CD4-positive, alpha-beta T cell treated with Interleukin-12 subunit alpha and Interleukin-12 subunit beta, for 1 hour (primary cell): ENCODE measurements around the gene MYH15.

Source experiments
- DNase-seq: peaks from one replicate; pipeline ENCODE4 v3.0.0-alpha.2; 2020

Gene MYH15

GRCh38 chr3:108468577-108468976 is 41.8 kb downstream of the MYH15 start:
- DNase-seq: no peak

- DNase-seq: no peak
Measured at GRCh38 chr3:108462899-108463298, 47.5 kb downstream of the MYH15 start.

GRCh38 chr3:108461661-108462111 is 48.7 kb downstream of the MYH15 start:
- DNase-seq: no peak

DNA sequence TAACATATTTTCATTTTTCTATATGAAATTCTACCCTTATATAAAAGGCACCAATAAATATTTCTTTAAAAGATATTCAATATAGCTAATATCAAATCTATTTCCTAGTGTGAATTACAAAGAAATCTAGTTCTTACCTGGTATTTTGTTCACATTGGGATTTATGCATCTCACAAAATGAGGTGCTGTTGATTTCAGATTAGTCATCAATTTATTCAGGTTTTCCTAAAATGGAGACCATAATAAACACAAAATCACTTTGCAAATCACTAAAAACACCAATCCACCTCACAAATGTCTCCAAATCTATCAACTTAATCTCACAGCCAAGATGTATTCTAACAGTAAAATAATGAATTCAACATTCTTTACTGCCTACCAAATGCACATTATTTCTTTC is 51.2 kb downstream of the MYH15 start:
- DNase-seq: no peak

GRCh38 chr3:108455212-108455705 is 55.1 kb downstream of the MYH15 start:
- no peak for DNase-seq

GRCh38 chr3:108453565-108453964 is 56.8 kb downstream of the MYH15 start:
- no peak for DNase-seq

- no peak for DNase-seq
Measured at GRCh38 chr3:108450444-108450843, 60.0 kb downstream of the MYH15 start.

GRCh38 chr3:108448593-108448992 is 61.8 kb downstream of the MYH15 start:
- DNase-seq: no peak

GRCh38 chr3:108447096-108447847 is 63.1 kb downstream of the MYH15 start:
- no peak for DNase-seq

DNA sequence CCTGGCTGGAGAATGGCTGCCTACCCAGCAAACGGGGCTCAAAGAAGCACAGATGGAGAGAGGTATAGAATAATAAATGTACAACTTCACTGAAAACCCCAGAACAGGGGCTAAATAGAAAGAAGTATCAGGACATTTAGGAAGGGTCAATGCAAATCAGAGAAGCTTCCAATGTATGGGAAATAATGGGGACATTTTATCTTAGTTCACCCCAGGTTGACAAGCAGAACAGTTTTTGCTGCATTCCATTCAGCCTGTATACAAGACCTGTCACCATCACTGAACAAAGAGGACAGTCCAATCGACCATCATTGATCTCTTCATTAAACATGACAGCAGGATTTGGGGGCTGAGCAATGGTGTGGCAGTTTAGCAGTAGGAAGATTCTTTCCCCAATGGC is 68.1 kb downstream of the MYH15 start:
- DNase-seq: no peak

GRCh38 chr3:108441518-108441917 is 68.9 kb downstream of the MYH15 start:
- no peak for DNase-seq

DNA sequence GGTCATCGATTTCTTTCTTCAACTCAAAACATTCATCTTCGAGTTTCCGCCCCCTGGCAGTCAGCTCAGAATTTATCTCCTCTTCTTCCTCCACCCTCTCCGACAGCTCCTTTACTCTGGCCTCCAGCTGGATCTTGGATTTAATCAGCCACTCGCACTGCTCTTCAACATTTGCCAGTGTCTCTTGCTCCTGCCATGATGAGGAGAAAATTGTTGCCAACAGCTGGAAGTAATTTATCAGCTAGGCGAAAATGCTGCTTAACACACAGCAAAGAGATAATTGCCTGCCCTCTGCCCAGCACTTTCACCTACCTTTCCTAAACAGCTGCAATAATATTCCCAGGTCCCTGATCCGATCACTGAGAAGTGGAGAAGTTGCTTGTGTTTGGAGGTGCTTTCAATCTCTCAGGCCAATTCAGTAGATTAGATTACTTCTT is 69.3 kb downstream of the MYH15 start:
- no peak for DNase-seq

- DNase-seq: no peak
Measured at GRCh38 chr3:108438542-108438941, 71.9 kb downstream of the MYH15 start.

DNA sequence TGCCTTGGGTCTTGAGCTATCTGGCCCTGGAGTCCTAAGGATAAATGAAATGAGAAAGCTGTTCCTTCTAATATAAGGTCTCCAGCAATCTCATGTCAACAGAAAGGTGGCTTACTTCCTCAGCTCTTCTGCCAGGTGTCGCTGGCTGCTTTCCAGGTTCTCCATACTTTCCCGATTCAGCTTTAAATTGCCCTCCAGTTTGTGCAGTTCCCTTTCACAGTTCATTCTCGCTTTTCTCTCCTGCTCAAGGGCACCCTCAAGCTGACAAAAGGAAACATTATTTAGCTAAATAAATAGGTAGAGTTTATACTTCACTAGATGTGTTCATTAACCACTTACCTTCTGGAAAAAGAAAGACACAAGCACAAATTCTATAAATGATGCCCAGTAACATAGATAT is 73.0 kb downstream of the MYH15 start:
- no peak for DNase-seq

GRCh38 chr3:108433928-108434327 is 76.5 kb downstream of the MYH15 start:
- DNase-seq: no peak

DNA sequence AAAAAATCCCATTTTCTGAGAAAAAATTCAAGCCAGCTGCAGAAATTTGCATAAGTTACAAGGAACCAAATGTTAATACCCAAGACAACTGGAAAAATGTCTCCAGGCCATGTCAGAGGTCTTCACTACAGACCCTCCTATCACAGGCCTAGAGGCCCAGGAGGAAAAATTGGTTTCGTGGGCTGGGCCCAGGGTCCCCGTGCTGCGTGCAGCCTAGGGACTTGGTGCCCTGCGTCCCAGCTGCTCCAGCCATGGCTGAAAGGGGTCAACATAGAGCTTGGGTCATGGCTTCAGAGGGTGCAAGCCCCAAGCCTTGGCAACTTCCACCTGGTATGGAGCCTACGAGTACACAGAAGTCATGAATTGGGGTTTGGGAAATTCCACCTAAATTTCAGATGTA is 78.0 kb downstream of the MYH15 start:
- no peak for DNase-seq

DNA sequence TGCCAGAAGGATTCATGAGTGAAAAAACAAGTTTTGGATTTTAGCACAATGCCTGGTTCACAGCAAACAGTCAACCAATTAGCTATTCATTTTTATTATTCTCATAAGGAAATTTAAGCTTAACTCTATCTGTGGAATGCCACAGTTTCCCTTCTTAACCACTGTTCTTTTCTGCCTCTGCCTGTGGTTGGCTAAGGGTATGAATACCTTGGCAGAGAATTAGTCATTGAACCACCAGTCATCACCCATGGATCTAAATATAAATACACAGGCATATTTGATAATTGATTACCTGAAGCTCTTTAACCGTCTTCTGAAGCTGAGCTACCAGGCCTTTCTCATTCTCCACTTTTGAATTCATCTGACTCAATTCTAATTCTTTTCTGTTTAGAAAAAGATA is 79.9 kb downstream of the MYH15 start:
- no peak for DNase-seq

DNA sequence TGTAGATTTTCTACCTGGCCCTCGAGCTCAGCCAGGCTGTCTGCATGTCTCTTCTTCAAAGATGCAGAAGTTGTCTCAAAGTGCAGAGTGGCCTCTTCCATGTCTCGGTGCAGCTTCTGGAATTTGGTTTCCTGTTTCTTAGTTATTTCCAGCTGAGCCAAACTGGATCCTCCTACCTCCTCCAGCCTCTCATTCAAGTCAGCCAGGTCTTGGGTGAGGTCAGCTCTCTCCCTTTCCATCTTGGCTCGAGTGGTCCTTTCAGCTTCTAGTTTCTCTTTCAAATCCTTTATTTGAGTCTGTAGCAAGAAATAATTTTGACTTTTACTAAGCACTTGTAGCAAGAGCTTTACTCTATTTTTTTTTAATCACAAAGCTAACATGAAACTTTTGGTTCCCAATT is 81.8 kb downstream of the MYH15 start:
- DNase-seq: no peak

GRCh38 chr3:108420926-108421325 is 89.5 kb downstream of the MYH15 start:
- DNase-seq: no peak

- DNase-seq: no peak
Measured at GRCh38 chr3:108416111-108416869, 94.1 kb downstream of the MYH15 start.

DNA sequence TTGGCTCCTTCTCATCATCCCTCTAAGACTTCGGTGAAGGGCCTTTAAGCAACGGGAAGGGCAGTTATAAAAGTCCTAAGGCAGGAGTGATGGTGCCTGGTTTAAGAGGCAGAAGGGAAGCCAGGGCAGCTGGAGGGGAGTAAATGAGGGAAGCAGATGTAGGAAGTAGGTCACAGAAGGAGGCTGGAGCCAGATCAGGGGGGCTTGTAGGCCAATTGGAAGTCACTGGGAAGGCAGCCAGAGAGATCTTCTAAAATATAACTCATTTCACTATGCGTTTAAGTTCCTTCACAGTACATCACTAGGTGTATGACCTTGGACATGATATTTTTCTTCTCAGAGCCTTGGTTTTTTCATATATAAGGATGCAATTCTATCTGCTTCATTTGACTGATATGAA is 94.7 kb downstream of the MYH15 start:
- no peak for DNase-seq

- no peak for DNase-seq
Measured at GRCh38 chr3:108414007-108414406, 96.4 kb downstream of the MYH15 start.

- DNase-seq: no peak
Measured at GRCh38 chr3:108412121-108412750, 98.2 kb downstream of the MYH15 start.

DNA sequence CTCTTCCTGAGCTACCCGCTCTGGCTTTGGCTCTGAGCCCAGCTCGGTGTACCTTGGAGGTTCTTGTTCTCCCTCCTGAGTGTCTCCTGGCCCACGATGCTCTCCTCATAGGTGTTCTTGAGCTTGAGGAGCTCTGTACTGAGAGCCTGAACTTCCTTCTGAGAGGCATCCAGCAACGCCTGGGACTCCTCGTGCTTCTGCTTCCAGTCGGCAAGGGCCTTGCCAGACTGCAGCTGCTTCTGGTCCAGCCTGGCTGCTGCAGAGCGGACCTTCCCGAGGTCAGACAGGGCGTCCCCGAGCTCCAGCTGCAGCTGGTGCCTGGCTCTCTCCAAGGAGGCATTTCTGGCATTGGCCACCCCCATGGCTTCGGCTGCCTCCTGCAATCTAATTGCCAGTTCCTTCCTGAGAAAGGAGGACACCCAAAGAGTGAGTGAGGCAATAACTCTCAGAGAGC is 99.8 kb downstream of the MYH15 start:
- no peak for DNase-seq
